HepG2 (cell line): ENCODE measurements around the gene FMNL1. TPM values are rescaled to one million over a fixed set of nuclear protein-coding genes. Genes with fewer than 3 reads are reported as not detected.

Experiments
- ATAC-seq: fragments of 200-7000 bp; cut with Tn5 transposase; 3 replicates; pipeline ENCODE4 v1.9.1; 2020; ENCODE audit warnings: mild to moderate bottlenecking, moderate library complexity
- BruUV-seq: library from RNA; stranded (reverse); fragments of 400-500 nt; replicated peaks from 2 replicates; lab custom pipeline; 2021; lab: Mats Ljungman, UMichigan
- CTCF ChIA-PET: fragments of 300-600 bp; formaldehyde crosslinking; extraction: SDS; loops from one replicate; lab custom pipeline; 2021; ENCODE audit warnings: low total read pairs, inconsistent platforms, low intra/inter-chr PET ratio; lab: Yijun Ruan, JAX
- POLR2A ChIA-PET: fragments of 350-600 bp; sonication (Branson Sonifier 250); formaldehyde crosslinking; loops from one replicate; lab custom pipeline; 2020; ENCODE audit warnings: antibody characterized with exemption, inconsistent platforms; lab: Yijun Ruan, JAX
- DNase-seq: peaks from one replicate; pipeline ENCODE4 v3.0.0-alpha.2; 2015; ENCODE audit warnings: low spot score
- FAIRE-seq: peaks from 3 replicates; lab custom pipeline; 2011; peaks lifted over from hg19 to GRCh38; lab: Jason Lieb, UNC
- H2AFZ ChIP-seq: one replicate; pipeline ENCODE4 v1.6.1; 2011; ENCODE audit warnings: low read length, inconsistent platforms
- H3K27ac ChIP-seq: fragments of 300-600 bp; 3 replicates; pipeline ENCODE4 v1.8.0; 2011; ENCODE audit warnings: mixed run types, mild to moderate bottlenecking, mixed read lengths, low read length, inconsistent platforms; ENCODE audit not compliant: insufficient read depth; ENCODE audit errors: extremely low read length
- H3K27me3 ChIP-seq, 2 experiments: fragments of 200-600 bp in 1 of 2; 2 replicates in 1 of 2; 3 replicates in 1 of 2; pipeline versions ENCODE4 v1.6.0 to v1.8.0; 2011; ENCODE audit warnings: low read length in 2 of 2, mild to moderate bottlenecking in 2 of 2, moderate library complexity in 2 of 2, inconsistent platforms in 1 of 2; ENCODE audit not compliant: insufficient read depth in 2 of 2, control insufficient read depth in 1 of 2
- H3K36me3 ChIP-seq, 2 experiments: fragments of 200-600 bp in 1 of 2; replicated peaks in 1 of 2; 2 replicates in 1 of 2; 3 replicates in 1 of 2; pipeline versions ENCODE4 v1.5.1 to v1.8.0; 2011; ENCODE audit warnings: low read length in 2 of 2, inconsistent platforms in 1 of 2; ENCODE audit not compliant: insufficient read depth in 2 of 2, control insufficient read depth in 1 of 2
- H3K4me1 ChIP-seq: 2 replicates; pipeline ENCODE4 v1.5.1; 2012; ENCODE audit warnings: low read length, inconsistent platforms; ENCODE audit not compliant: insufficient read depth
- H3K4me2 ChIP-seq: 2 replicates; pipeline ENCODE4 v1.6.0; 2011; ENCODE audit warnings: low read depth, low read length, inconsistent platforms
- H3K4me3 ChIP-seq, 3 experiments: fragments of 200-600 bp in 1 of 3; sonication (generic), shearing (Covaris generic) in 1 of 3; replicated peaks in 1 of 3; 2 replicates each; pipeline ENCODE4 v1.5.1; 2011 to 2016; ENCODE audit warnings: low read length in 3 of 3, inconsistent platforms in 2 of 3, low read depth in 2 of 3, mild to moderate bottlenecking in 2 of 3, control low read depth in 1 of 3, mixed read lengths in 1 of 3; ENCODE audit not compliant: insufficient read depth in 1 of 3
- H3K79me2 ChIP-seq: one replicate; pipeline ENCODE4 v1.6.1; 2011; ENCODE audit warnings: low read length, inconsistent platforms; ENCODE audit not compliant: insufficient read depth
- H3K9ac ChIP-seq: 2 replicates; pipeline ENCODE4 v1.6.0; 2011; ENCODE audit warnings: mild to moderate bottlenecking, low read depth, low read length, inconsistent platforms; ENCODE audit not compliant: insufficient read depth
- H3K9me3 ChIP-seq: 2 replicates; pipeline ENCODE4 v1.5.1; 2012; ENCODE audit warnings: mild to moderate bottlenecking, low read length
- H4K20me1 ChIP-seq: 2 replicates; pipeline ENCODE4 v1.6.0; 2011; ENCODE audit warnings: inconsistent platforms, mild to moderate bottlenecking, low read length, moderate library complexity; ENCODE audit not compliant: insufficient read depth
- CHD4 ChIP-seq: fragments of 200-600 bp; sonication (generic); IDR thresholded peaks from 2 replicates; pipeline ENCODE4 v1.7.0; 2017; ENCODE audit warnings: mild to moderate bottlenecking, low read length, borderline replicate concordance
- CSRNP2 ChIP-seq: sonication (generic); formaldehyde crosslinking; conservative IDR thresholded peaks from 2 replicates; pipeline ENCODE4 v1.8.0; 2022; ENCODE audit warnings: low read depth, missing genetic modification reagents
- FOXC1 ChIP-seq: sonication (generic); formaldehyde crosslinking; IDR thresholded peaks from 2 replicates; pipeline ENCODE4 v1.8.0; 2022; ENCODE audit warnings: mild to moderate bottlenecking, missing genetic modification reagents, borderline replicate concordance
- HDAC1 ChIP-seq: sonication (generic); formaldehyde crosslinking; IDR thresholded peaks from 2 replicates; pipeline ENCODE4 v1.5.1; 2020; ENCODE audit warnings: mild to moderate bottlenecking, missing genetic modification reagents
- NFRKB ChIP-seq: fragments of 450-650 bp; IDR thresholded peaks from 2 replicates; pipeline ENCODE4 v1.6.1; 2017
- RARG ChIP-seq: sonication (generic); formaldehyde crosslinking; IDR thresholded peaks from 2 replicates; pipeline ENCODE4 v1.4.0; 2020; ENCODE audit warnings: low read depth, mild to moderate bottlenecking, missing genetic modification reagents
- RCOR2 ChIP-seq: IDR thresholded peaks from 2 replicates; pipeline ENCODE4 v1.6.1; 2016; ENCODE audit warnings: missing biosample characterization, missing genetic modification reagents
- SNAPC4 ChIP-seq: sonication (generic); formaldehyde crosslinking; IDR thresholded peaks from 2 replicates; pipeline ENCODE4 v1.4.0; 2020; ENCODE audit warnings: mild to moderate bottlenecking, missing genetic modification reagents
- SP2 ChIP-seq: sonication (generic); formaldehyde crosslinking; IDR thresholded peaks from 2 replicates; pipeline ENCODE4 v1.5.1; 2020; ENCODE audit warnings: mild to moderate bottlenecking, missing genetic modification reagents
- THAP11 ChIP-seq: IDR thresholded peaks from 2 replicates; pipeline ENCODE4 v1.6.1; 2016; ENCODE audit warnings: missing biosample characterization, missing genetic modification reagents
- ZMYM2 ChIP-seq: sonication (generic); formaldehyde crosslinking; IDR thresholded peaks from 2 replicates; pipeline ENCODE4 v1.8.0; 2022; ENCODE audit warnings: mild to moderate bottlenecking, missing genetic modification reagents
- ZNF124 ChIP-seq: sonication (generic); formaldehyde crosslinking; IDR thresholded peaks from 2 replicates; pipeline ENCODE4 v1.4.0; 2020; ENCODE audit warnings: missing genetic modification reagents
- ZNF256 ChIP-seq: sonication (generic); formaldehyde crosslinking; conservative IDR thresholded peaks from 2 replicates; pipeline ENCODE4 v1.4.0; 2020; ENCODE audit warnings: missing genetic modification reagents
- ZNF260 ChIP-seq: sonication (generic); formaldehyde crosslinking; IDR thresholded peaks from 2 replicates; pipeline ENCODE4 v1.4.0; 2020; ENCODE audit warnings: missing genetic modification reagents, low read depth, mild to moderate bottlenecking, borderline replicate concordance
- ZNF468 ChIP-seq: sonication (generic); formaldehyde crosslinking; IDR thresholded peaks from 2 replicates; pipeline ENCODE4 v1.8.0; 2022; ENCODE audit warnings: mild to moderate bottlenecking, moderate library complexity, missing genetic modification reagents
- ZNF737 ChIP-seq: sonication (generic); formaldehyde crosslinking; IDR thresholded peaks from 2 replicates; pipeline ENCODE4 v1.5.0; 2020; ENCODE audit warnings: missing genetic modification reagents, mild to moderate bottlenecking, borderline replicate concordance
- WGBS: methylation state at CpG from one replicate; pipeline ENCODE4 v1.1.6; 2017; ENCODE audit warnings: low lambda C conversion rate; 5-methylcytosine and 5-hydroxymethylcytosine counted together
- in situ Hi-C: cut with HindIII; loops from 2 replicates; pipeline ENCODE4 v1.10.0; 2017; ENCODE audit warnings: low pct_unique_long_range_greater_than_20kb; ENCODE audit not compliant: extremely low pct_ligation_motif_present
- intact Hi-C: fragments of 100-400 bp; cut with micrococcal nuclease; formaldehyde crosslinking; loops from one replicate; pipeline ENCODE4 v1.10.0; 2022; ENCODE audit not compliant: unreplicated experiment
- polyA plus RNA-seq, 8 experiments: library from polyadenylated mRNA; depleted of rRNA in 3 of 8; stranded (reverse) in 7 of 8; unstranded in 1 of 8; fragments of >200 nt; fragmentation: Illumina TruSeq in 4 of 8; extraction: Trizol in 4 of 8; gene quantifications; 2 replicates each; pipeline versions ENCODE4 v1.2.1 to v1.2.3, GENCODE V29; 2011 to 2016; ENCODE audit warnings: low read depth in 4 of 8, missing spikeins in 1 of 8, mixed read lengths in 1 of 8; ENCODE audit not compliant: insufficient read depth in 1 of 8
- total RNA-seq, 5 experiments: library from RNA; depleted of rRNA; stranded (reverse); fragments of >200 nt; fragmentation: Illumina TruSeq; extraction: Trizol; gene quantifications; 2 replicates each; pipeline ENCODE4 v1.2.3, GENCODE V29; 2016; ENCODE audit warnings: low read depth in 1 of 5
- TF ChIP-seq, protein P1 (sequence below): sonication (generic); formaldehyde crosslinking; IDR thresholded peaks from 2 replicates; pipeline ENCODE4 v1.8.0; 2022; ENCODE audit warnings: low read depth, missing genetic modification reagents

The FMNL1 gene
- total and polyA plus RNA-seq, 2 of the 13 experiments (the other 11 are each of a cell fraction or from before 2014, with no cell fraction given) = 0.53 to 0.70 TPM

- peak overlapping the region; percentile 100 for H3K4me2 ChIP-seq
- DNase-seq (no peak), ATAC-seq (no peak; the same call in 2 of the 3 replicates), FAIRE-seq (no peak)
- ChIA-PET CTCF (interaction anchor here (0.7 to 3.2 kb wide), 5 partner anchors 11 to 37 kb away, joined by 3 to 10 read pairs (median 3); partner anchors contain the start of genes ACBD4, HEXIM1 and HEXIM2), POLR2A (interaction anchor here (0.5 to 24.3 kb wide), 17 partner anchors 11 to 1045 kb away, joined by 3 to 2487 read pairs (median 10); partner anchors contain the start of genes ACBD4, HEXIM1, HEXIM2 and MAP3K14)
- peak overlapping the region; percentile 93 for H3K9ac ChIP-seq
- no peaks in the 10 kb centered on the region for H4K20me1 ChIP-seq
- peaks cover 69% of the 10 kb centered on the region for H3K4me1 ChIP-seq
- intact Hi-C loops (loop anchor here (1.0 kb wide), 1 partner anchor 11 kb away; the partner anchor contains the start of gene HEXIM2), in situ Hi-C loops (no loop called here)
- WGBS = 9% methylated on average over 5 of the region's 5 CpGs
- H3K36me3 ChIP-seq = peaks cover 10 to 17% of the 10 kb centered on the region in 2 experiments
- H3K9me3 ChIP-seq = no peaks in the 10 kb centered on the region
- BruUV-seq = TSS peak; percentile 59
- peak overlapping the region; percentile 97 for H3K27ac ChIP-seq
- H2AFZ ChIP-seq = no peak overlapping the region
- no peaks in the 10 kb centered on the region for H3K79me2 ChIP-seq
- H3K4me3 ChIP-seq = peak overlapping the region; percentile 45 to 68 (median 53); a peak in 5 of 6 replicates
- H3K27me3 ChIP-seq = no peaks in the 10 kb centered on the region
- TF ChIP-seq ZNF260 (CRISPR knock-in tag) (no peak), ZNF737 (no peak), HDAC1 (peak; percentile 66), ZMYM2 (CRISPR knock-in tag) (no peak), SNAPC4 (CRISPR knock-in tag) (no peak), CSRNP2 (no peak), RCOR2 (CRISPR knock-in tag) (no peak), RARG (CRISPR knock-in tag) (no peak), ZNF124 (CRISPR knock-in tag) (no peak), ZNF256 (no peak), CHD4 (0 out of 2 replicates have a peak, but pooled peaks have one; percentile 66), ZNF468 (no peak), THAP11 (CRISPR knock-in tag) (no peak), SP2 (CRISPR knock-in tag) (no peak), FOXC1 (CRISPR knock-in tag) (no peak), NFRKB (no peak)
- TF ChIP-seq, protein P1, sequence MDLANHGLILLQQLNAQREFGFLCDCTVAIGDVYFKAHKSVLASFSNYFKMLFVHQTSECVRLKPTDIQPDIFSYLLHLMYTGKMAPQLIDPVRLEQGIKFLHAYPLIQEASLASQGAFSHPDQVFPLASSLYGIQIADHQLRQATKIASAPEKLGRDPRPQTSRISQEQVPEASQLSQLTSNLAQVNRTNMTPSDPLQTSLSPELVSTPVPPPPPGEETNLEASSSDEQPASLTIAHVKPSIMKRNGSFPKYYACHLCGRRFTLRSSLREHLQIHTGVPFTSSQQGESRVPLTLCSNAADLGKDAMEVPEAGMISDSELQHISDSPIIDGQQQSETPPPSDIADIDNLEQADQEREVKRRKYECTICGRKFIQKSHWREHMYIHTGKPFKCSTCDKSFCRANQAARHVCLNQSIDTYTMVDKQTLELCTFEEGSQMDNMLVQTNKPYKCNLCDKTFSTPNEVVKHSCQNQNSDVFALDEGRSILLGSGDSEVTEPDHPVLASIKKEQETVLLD (CRISPR knock-in tag) = no peak
Measured at GRCh38 chr17:45172232-45172540, 49.5 kb upstream of the FMNL1 start.
